ENCODE measurements around the gene LRMDA. TPM values are rescaled to one million over a fixed set of nuclear protein-coding genes. Genes with fewer than 3 reads are reported as not detected.

Gene LRMDA
- total RNA-seq, 4 donors from 2014 or later = 9.8 to 18.6 (median 15.8) TPM

GRCh38 chr10:76133597-76134255 is 702.3 kb downstream of the LRMDA start:
- Histone ChIP-seq H3K9me3 (no peaks in the 10 kb centered on the region), H3K27ac (no peak overlapping the region), H3K27me3 (no peaks in the 10 kb centered on the region), H3K36me3 (no peaks in the 10 kb centered on the region), H3K4me3 (no peak overlapping the region), H3K4me1 (no peaks in the 10 kb centered on the region)
- WGBS, 2 donors = 82 to 83% methylated on average over 11 of the region's 11 CpGs
- no peak for TF ChIP-seq CTCF (IDR thresholded peaks at IDR 0.05)
- TF ChIP-seq POLR2A (IDR thresholded peaks at IDR 0.05) = no peak
- no peak for TF ChIP-seq EP300 (IDR thresholded peaks at IDR 0.05)
- no peak for DNase-seq (ENCODE audit: low spot score in 2 of 2)

DNA sequence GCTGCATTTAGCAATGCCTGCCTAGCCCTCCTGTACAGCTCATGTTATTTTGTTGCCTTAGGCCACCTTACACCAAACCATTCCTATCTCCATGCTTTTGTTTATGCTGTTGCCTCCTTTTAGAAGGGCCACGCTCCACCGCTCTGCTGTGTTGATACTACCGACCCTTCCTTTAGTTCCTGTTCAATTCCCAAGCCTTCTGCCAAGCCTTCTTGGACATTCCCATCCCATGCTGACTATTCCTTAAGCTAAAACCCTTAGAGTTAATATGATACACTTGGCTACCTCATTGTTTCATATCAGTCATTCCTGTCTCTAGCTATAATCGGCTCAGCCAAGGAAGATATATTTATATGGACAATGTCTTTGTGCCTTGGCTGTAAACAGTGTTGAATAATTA is 705.5 kb downstream of the LRMDA start:
- H3K36me3 ChIP-seq = no peaks in the 10 kb centered on the region
- H3K4me3 ChIP-seq = no peak overlapping the region
- H3K9me3 ChIP-seq = no peaks in the 10 kb centered on the region
- no peak for DNase-seq (ENCODE audit: low spot score in 2 of 2)
- H3K4me1 ChIP-seq = no peaks in the 10 kb centered on the region
- H3K27ac ChIP-seq = no peak overlapping the region
- TF ChIP-seq EP300 (IDR thresholded peaks at IDR 0.05) = no peak
- no peak for TF ChIP-seq POLR2A (IDR thresholded peaks at IDR 0.05)
- TF ChIP-seq CTCF (IDR thresholded peaks at IDR 0.05) = no peak
- H3K27me3 ChIP-seq = no peaks in the 10 kb centered on the region
- 95% methylated on average over 4 of the region's 4 CpGs for WGBS, 2 donors

- Histone ChIP-seq H3K4me3 (no peak overlapping the region), H3K36me3 (no peaks in the 10 kb centered on the region), H3K27ac (no peak overlapping the region), H3K4me1 (no peaks in the 10 kb centered on the region), H3K27me3 (no peaks in the 10 kb centered on the region), H3K9me3 (no peaks in the 10 kb centered on the region)
- 92 to 96% methylated on average over 2 of the region's 2 CpGs for WGBS, 2 donors
- TF ChIP-seq POLR2A (IDR thresholded peaks at IDR 0.05) (no peak), EP300 (IDR thresholded peaks at IDR 0.05) (no peak)
- no peak for DNase-seq (ENCODE audit: low spot score in 2 of 2)
Measured at GRCh38 chr10:76138286-76138685, 706.9 kb downstream of the LRMDA start.

- no peak for TF ChIP-seq POLR2A (IDR thresholded peaks at IDR 0.05)
- no peak for TF ChIP-seq EP300 (IDR thresholded peaks at IDR 0.05)
- no peak for TF ChIP-seq CTCF (IDR thresholded peaks at IDR 0.05)
- Histone ChIP-seq H3K9me3 (no peaks in the 10 kb centered on the region), H3K36me3 (no peaks in the 10 kb centered on the region), H3K4me1 (no peaks in the 10 kb centered on the region), H3K4me3 (no peak overlapping the region), H3K27me3 (no peaks in the 10 kb centered on the region), H3K27ac (no peak overlapping the region)
- WGBS, 2 donors = 56 to 60% methylated on average over 3 of the region's 3 CpGs
- DNase-seq (ENCODE audit: low spot score in 2 of 2) = no peak
Measured at GRCh38 chr10:76138906-76139305, 707.5 kb downstream of the LRMDA start.

GRCh38 chr10:76139431-76139830 is 708.0 kb downstream of the LRMDA start:
- no peak overlapping the region for H3K27ac ChIP-seq
- H3K4me3 ChIP-seq = no peak overlapping the region
- no peak for DNase-seq (ENCODE audit: low spot score in 2 of 2)
- no peaks in the 10 kb centered on the region for H3K9me3 ChIP-seq
- WGBS, 2 donors = 91 to 94% methylated on average over 5 of the region's 5 CpGs
- H3K36me3 ChIP-seq = no peaks in the 10 kb centered on the region
- H3K4me1 ChIP-seq = no peaks in the 10 kb centered on the region
- H3K27me3 ChIP-seq = no peaks in the 10 kb centered on the region
- TF ChIP-seq POLR2A (IDR thresholded peaks at IDR 0.05) (no peak), CTCF (IDR thresholded peaks at IDR 0.05) (no peak), EP300 (IDR thresholded peaks at IDR 0.05) (no peak)

Measured in tibial nerve (tissue), 4 donors.